ENCODE results near the gene MALAT1. TPM values are rescaled to one million over a fixed set of nuclear protein-coding genes. Genes with fewer than 3 reads are reported as not detected.
"Not testable (repeated sequence)": the region's sequence is repeated elsewhere in the genome, so short reads cannot be mapped to it uniquely, and the experiment has no call there.

Gene MALAT1
- total RNA-seq, 1 donor from 2014 or later = 16,538 TPM

DNA sequence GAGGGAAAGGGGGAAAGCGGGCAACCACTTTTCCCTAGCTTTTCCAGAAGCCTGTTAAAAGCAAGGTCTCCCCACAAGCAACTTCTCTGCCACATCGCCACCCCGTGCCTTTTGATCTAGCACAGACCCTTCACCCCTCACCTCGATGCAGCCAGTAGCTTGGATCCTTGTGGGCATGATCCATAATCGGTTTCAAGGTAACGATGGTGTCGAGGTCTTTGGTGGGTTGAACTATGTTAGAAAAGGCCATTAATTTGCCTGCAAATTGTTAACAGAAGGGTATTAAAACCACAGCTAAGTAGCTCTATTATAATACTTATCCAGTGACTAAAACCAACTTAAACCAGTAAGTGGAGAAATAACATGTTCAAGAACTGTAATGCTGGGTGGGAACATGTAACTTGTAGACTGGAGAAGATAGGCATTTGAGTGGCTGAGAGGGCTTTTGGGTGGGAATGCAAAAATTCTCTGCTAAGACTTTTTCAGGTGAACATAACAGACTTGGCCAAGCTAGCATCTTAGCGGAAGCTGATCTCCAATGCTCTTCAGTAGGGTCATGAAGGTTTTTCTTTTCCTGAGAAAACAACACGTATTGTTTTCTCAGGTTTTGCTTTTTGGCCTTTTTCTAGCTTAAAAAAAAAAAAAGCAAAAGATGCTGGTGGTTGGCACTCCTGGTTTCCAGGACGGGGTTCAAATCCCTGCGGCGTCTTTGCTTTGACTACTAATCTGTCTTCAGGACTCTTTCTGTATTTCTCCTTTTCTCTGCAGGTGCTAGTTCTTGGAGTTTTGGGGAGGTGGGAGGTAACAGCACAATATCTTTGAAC is 6.8 kb downstream of the MALAT1 start:
- TF ChIP-seq, protein P1, sequence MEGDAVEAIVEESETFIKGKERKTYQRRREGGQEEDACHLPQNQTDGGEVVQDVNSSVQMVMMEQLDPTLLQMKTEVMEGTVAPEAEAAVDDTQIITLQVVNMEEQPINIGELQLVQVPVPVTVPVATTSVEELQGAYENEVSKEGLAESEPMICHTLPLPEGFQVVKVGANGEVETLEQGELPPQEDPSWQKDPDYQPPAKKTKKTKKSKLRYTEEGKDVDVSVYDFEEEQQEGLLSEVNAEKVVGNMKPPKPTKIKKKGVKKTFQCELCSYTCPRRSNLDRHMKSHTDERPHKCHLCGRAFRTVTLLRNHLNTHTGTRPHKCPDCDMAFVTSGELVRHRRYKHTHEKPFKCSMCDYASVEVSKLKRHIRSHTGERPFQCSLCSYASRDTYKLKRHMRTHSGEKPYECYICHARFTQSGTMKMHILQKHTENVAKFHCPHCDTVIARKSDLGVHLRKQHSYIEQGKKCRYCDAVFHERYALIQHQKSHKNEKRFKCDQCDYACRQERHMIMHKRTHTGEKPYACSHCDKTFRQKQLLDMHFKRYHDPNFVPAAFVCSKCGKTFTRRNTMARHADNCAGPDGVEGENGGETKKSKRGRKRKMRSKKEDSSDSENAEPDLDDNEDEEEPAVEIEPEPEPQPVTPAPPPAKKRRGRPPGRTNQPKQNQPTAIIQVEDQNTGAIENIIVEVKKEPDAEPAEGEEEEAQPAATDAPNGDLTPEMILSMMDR (IDR thresholded peaks at IDR 0.05) = no peak
- no peak overlapping the region for H3K27ac Mint-ChIP-seq (ENCODE audit: unreplicated experiment)
- no peaks in the 10 kb centered on the region for H3K36me3 Mint-ChIP-seq (ENCODE audit: unreplicated experiment)
- H3K27me3 Mint-ChIP-seq (ENCODE audit: unreplicated experiment) = no peaks in the 10 kb centered on the region
- H3K9me3 Mint-ChIP-seq (ENCODE audit: unreplicated experiment) = no peaks in the 10 kb centered on the region
- H3K4me1 Mint-ChIP-seq (ENCODE audit: unreplicated experiment) = peaks cover 25% of the 10 kb centered on the region
- no peak for DNase-seq (ENCODE audit: extremely low spot score, unreplicated experiment)
- no peak overlapping the region for H3K4me3 Mint-ChIP-seq (ENCODE audit: unreplicated experiment)

DNA sequence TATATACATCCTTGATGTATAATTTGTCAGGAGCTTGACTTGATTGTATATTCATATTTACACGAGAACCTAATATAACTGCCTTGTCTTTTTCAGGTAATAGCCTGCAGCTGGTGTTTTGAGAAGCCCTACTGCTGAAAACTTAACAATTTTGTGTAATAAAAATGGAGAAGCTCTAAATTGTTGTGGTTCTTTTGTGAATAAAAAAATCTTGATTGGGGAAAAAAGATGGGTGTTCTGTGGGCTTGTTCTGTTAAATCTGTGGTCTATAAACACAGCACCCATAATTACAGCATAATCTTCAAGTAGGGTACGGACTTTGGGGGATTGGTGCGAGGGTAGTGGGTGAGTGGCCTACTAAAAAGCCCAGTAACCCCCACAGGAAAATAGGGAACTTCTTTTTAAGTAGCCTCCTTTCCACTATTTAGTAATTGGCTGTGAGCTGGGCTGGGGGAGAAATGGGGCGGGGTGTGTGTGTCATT is 7.5 kb downstream of the MALAT1 start:
- TF ChIP-seq, protein P1 (IDR thresholded peaks at IDR 0.05) = no peak
- H3K4me1 Mint-ChIP-seq (ENCODE audit: unreplicated experiment) = peaks cover 26% of the 10 kb centered on the region
- no peaks in the 10 kb centered on the region for H3K27me3 Mint-ChIP-seq (ENCODE audit: unreplicated experiment)
- no peak overlapping the region for H3K4me3 Mint-ChIP-seq (ENCODE audit: unreplicated experiment)
- H3K27ac Mint-ChIP-seq (ENCODE audit: unreplicated experiment) = no peak overlapping the region
- H3K9me3 Mint-ChIP-seq (ENCODE audit: unreplicated experiment) = no peaks in the 10 kb centered on the region
- H3K36me3 Mint-ChIP-seq (ENCODE audit: unreplicated experiment) = no peaks in the 10 kb centered on the region
- DNase-seq (ENCODE audit: extremely low spot score, unreplicated experiment) = no peak

DNA sequence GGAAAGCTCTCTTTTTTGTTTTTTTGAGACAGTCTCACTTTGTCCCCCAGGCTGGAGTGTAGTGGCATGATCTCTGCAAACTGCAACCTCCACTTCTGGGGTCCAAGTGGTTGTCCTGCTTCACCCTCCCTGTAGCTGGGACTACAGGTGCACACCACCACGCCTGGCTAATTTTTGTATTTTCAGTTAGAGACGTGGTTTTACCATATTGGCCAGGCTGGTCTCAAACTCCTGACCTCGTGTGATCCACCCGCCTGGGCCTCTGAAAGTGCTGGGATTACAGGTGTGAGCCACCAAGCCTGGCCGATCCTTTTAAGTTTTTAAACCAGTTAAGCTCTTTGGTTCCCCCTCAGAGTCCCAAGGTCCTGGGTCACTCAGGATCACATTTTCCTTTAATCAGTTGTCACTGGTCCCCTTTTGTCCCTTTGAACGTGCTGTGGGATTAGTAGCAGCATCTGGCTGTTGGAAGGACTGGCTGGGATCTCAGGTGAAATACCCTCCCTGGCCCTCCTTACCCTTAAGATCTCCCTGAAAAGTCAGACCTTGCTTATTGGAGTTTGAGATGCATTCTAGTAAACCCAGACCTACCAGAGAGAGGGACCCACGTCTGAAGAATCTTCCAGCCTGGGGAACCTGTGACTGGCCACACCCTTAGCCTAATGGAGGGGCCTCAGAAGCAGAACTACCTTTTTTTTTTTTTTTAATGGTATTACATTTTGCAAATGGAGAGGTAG is 8.1 kb downstream of the MALAT1 start:
- DNase-seq (ENCODE audit: extremely low spot score, unreplicated experiment) = no peak
- no peak overlapping the region for H3K27ac Mint-ChIP-seq (ENCODE audit: unreplicated experiment)

DNA sequence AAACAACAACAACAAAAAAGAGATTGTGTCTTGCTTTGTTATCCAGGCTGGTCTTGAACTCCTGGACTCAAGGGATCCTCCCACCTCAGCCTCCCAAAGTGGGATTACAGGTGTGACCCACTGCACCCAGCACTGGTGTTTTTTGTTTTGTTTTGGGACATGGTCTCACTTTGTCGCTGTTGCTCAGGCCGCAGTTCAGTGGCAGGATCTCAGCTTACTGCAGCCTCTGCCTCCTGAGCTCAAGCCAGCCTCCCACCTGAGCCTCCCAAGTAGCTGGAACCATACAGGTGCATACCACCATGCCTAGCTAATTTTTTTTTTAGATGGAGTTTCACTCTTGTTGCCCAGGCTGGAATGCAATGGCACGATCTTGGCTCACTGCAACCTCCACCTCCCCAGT is 13.5 kb downstream of the MALAT1 start:
- not testable (repeated sequence) for H3K9me3 Mint-ChIP-seq (ENCODE audit: unreplicated experiment); H3K36me3 Mint-ChIP-seq (ENCODE audit: unreplicated experiment); H3K27ac Mint-ChIP-seq (ENCODE audit: unreplicated experiment); H3K27me3 Mint-ChIP-seq (ENCODE audit: unreplicated experiment); H3K4me3 Mint-ChIP-seq (ENCODE audit: unreplicated experiment); DNase-seq (ENCODE audit: extremely low spot score, unreplicated experiment)
- H3K4me1 Mint-ChIP-seq (ENCODE audit: unreplicated experiment) = peaks cover 14% of the 10 kb centered on the region

More for the DNA sequence above, 8.1 kb downstream of the MALAT1 start:
- H3K4me3 Mint-ChIP-seq (ENCODE audit: unreplicated experiment) = no peak overlapping the region
- no peaks in the 10 kb centered on the region for H3K27me3 Mint-ChIP-seq (ENCODE audit: unreplicated experiment)
- H3K9me3 Mint-ChIP-seq (ENCODE audit: unreplicated experiment) = no peaks in the 10 kb centered on the region
- peaks cover 26% of the 10 kb centered on the region for H3K4me1 Mint-ChIP-seq (ENCODE audit: unreplicated experiment)
- no peaks in the 10 kb centered on the region for H3K36me3 Mint-ChIP-seq (ENCODE audit: unreplicated experiment)
- TF ChIP-seq, protein P1 (IDR thresholded peaks at IDR 0.05) = no peak

DNA sequence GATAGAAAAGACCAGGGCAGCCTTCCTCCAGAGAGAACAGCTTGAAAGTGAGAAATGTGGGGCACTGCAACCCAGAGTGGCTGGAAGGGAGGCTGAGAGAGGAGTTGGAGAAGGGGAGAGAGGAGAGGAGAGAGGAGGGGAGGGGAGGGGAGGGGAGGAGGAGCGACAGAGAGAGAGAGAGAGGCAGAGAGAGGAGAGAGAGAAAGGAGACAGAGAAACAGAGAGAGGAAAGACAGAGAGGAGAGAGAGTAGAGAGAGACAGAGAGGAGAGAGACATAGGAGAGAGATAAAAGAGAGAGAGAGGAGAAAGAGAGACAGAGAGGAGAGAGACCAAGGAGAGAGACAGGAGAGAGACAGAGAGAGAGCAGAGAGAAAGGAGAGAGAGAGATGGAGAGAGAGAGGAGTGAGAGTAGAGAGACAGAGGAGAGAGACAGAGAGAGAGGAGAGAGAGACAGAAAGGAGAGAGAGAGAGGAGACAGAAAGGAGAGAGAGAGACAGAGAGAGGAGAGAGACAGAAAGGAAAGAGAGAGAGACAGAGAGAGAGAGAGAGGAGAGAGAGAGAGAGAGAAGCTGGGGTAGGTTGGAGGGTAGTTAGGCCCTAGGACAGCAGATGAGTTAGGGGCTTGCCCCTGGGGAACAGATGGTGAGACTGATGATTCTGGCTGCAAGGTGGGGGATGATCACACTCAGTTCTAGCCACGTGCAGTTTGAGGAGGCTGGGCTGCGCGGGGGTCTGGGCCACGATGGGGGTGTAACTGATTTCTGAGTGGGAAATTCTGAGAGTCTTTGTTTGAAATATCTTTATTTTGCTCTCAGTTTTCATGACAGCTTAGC is 17.5 kb downstream of the MALAT1 start:
- Mint-ChIP-seq H3K4me3 (ENCODE audit: unreplicated experiment) (no peak overlapping the region), H3K36me3 (ENCODE audit: unreplicated experiment) (no peaks in the 10 kb centered on the region), H3K9me3 (ENCODE audit: unreplicated experiment) (no peaks in the 10 kb centered on the region), H3K4me1 (ENCODE audit: unreplicated experiment) (peaks cover 2% of the 10 kb centered on the region), H3K27me3 (ENCODE audit: unreplicated experiment) (no peaks in the 10 kb centered on the region), H3K27ac (ENCODE audit: unreplicated experiment) (no peak overlapping the region)
- TF ChIP-seq, protein P1 (IDR thresholded peaks at IDR 0.05) = no peak
- no peak for DNase-seq (ENCODE audit: extremely low spot score, unreplicated experiment)

DNA sequence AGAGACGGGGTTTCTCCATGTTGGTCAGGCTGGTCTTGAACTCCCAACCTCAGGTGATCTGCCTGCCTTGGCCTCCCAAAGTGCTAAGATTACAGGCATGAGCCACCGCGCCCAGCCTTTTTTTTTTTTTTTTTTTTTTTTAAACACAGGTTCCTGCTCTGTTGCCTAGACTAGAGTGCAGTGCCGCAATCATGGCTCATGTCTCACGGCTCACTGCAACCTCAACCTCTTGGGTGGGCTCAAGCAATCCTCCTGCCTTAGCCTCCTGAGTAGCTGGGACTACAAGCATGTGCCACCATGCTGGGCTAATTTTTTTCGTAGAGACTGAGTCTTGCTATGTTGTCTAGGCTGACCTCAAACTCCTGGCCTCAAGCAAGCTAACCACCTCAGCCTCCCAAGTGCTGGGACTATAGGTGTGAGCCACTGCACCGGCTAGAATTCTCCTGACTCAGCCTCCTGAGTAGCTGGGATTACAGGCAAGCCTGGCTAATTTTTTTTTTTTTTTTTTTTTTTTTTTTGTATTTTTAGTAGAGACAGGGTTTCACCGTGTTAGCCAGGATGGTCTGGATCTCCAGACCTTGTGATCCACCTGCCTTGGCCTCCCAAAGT is 20.2 kb downstream of the MALAT1 start:
- not testable (repeated sequence) for H3K27ac Mint-ChIP-seq (ENCODE audit: unreplicated experiment); H3K4me3 Mint-ChIP-seq (ENCODE audit: unreplicated experiment); DNase-seq (ENCODE audit: extremely low spot score, unreplicated experiment); H3K4me1 Mint-ChIP-seq (ENCODE audit: unreplicated experiment); H3K36me3 Mint-ChIP-seq (ENCODE audit: unreplicated experiment); H3K27me3 Mint-ChIP-seq (ENCODE audit: unreplicated experiment); H3K9me3 Mint-ChIP-seq (ENCODE audit: unreplicated experiment)

DNA sequence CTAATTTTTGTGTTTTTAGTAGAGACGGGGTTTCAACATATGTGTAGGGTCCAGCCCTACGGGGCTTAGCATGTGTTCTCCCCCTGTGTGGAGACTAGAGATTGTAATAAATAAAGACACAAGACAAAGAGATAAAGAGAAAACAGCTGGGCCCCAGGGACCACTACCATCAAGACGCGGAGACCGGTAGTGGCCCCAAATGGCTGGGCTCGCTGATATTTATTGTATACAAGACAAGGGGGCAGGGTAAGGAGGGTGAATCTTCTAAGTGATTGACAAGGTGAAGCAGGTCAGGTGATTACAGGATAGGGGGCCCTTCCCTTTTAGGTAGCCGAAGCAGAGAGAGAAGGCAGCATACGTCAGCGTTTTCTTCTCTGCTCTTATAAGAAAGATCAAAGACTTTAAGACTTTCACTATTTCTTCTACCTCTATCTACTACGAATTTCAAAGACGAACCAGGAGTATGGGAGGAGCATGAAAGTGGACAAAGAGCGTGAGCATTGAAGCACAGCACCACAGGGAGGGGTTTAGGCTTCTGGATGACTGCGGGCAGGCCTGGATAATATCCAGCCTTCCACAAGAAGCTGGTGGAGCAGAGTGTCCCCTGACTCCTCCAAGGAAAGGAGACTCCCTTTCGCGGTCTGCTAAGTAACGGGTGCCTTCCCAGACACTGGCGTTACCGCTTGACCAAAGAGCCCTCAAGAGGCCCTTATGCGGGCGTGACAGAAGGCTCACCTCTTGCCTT is 23.1 kb downstream of the MALAT1 start:
- not testable (repeated sequence) for DNase-seq (ENCODE audit: extremely low spot score, unreplicated experiment); H3K36me3 Mint-ChIP-seq (ENCODE audit: unreplicated experiment); H3K4me3 Mint-ChIP-seq (ENCODE audit: unreplicated experiment); H3K9me3 Mint-ChIP-seq (ENCODE audit: unreplicated experiment); H3K27ac Mint-ChIP-seq (ENCODE audit: unreplicated experiment); H3K27me3 Mint-ChIP-seq (ENCODE audit: unreplicated experiment)
- peaks cover 11% of the 10 kb centered on the region for H3K4me1 Mint-ChIP-seq (ENCODE audit: unreplicated experiment)

Measured in osteocyte (in vitro differentiated cells).